NCI-H2196 (cell line): ENCODE data around the gene TUBB2A.
"Not testable (repeated sequence)": the region's sequence is repeated elsewhere in the genome, so short reads cannot be mapped to it uniquely, and the experiment has no call there.

Experiments used
- DNase-seq: peaks from one replicate; lab custom pipeline; 2025; ENCODE audit not compliant: unreplicated experiment; lab: John Stamatoyannopoulos, UW

The TUBB2A gene

DNA sequence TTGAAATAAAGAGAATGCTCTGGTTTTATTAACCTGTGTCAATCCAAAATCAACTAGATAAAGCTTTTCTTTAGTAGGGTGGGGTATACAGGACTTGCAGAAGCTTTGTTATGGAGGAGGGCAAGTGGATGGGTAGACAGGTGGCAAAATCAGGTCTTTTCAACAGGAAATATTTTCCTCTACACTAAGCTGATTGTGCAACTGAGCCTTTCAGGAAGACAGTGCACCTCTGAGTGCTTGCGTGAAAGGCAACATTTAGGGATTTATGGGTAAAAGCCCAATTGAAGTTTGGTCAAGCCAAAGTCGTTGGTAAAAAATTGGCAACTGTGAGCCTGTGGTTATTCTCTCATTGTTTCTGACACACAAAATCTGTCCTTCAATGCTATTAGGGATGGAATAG, 23.8 kb upstream of the TUBB2A start:
- no peak for DNase-seq

GRCh38 chr6:3179945-3180344, 22.6 kb upstream of the TUBB2A start:
- not testable (repeated sequence) for DNase-seq

- not testable (repeated sequence) for DNase-seq
Measured at GRCh38 chr6:3178666-3179065, 21.3 kb upstream of the TUBB2A start.

GRCh38 chr6:3176562-3177355, 19.4 kb upstream of the TUBB2A start:
- peak; percentile 56 for DNase-seq

DNA sequence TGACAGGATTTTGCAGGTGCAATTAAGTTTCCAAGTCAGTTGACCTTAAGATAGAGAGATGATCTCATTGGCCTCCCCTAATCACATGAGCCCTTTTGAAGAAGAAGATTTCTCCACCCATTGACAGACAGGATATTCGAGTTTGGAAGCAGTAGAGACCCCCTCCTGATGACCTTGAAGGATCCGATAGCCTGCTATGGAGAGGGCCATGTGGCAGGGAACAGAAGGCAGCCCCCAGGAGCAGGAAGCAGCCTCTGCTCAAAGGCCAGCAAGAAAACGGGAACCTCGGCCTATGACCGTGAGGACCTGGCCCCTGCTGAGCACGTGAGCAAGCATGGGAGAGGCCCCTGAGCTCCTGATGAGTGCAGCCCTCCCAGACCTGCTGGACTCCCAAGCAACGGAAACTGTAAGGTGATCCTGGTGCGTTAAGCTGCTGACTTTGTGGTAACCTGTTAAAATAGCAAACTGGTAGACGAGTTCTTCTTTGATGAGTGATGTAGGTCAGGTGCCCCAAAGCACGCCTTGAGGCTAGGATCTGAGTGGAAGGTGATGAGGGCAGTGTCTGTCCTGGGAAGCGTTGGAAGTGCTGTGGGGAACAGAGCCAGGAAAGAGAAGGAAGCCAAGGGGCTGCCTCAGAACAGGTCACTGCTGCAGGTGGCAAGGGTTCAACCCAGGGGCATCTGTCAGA, 18.5 kb upstream of the TUBB2A start:
- DNase-seq: no peak

DNA sequence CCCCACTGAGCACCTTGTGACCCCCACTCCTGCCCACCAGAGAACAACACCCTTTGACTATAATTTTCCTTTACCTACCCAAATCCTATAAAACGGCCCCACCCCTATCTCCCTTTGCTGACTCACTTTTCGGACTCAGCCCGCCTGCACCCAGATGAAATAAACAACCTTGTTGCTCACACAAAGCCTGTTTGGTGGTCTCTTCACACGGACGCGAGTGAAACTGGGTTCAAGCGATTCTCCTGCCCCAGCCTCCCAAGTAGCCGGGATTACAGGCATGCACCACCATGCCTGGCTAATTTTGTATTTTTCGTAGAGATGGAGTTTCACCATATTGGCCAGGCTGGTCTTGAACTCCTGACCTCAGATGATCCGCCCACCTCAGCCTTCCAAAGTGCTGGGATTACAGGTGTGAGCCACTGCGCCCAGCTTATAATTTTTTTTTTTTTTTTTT, 16.3 kb upstream of the TUBB2A start:
- DNase-seq: not testable (repeated sequence)

DNA sequence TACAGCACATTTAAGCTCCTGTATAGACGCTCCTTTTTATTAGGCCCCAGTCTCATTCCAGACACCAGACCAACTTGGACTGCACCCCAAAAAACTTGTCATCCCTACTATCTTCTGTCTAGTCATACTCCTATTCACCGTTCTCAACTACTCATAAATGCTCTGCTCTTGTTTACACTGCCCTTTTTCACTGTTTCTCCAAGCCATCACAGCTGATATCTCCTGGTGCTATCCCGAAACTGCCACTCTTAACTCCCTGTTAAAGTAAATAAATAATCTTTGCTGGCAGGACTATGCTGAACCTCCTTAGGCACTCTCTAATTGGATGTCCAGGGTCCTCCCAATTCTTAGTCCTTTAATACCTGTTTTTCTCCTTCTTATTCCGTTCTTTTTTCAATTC, 15.4 kb upstream of the TUBB2A start:
- not testable (repeated sequence) for DNase-seq

GRCh38 chr6:3171313-3172175, 14.2 kb upstream of the TUBB2A start:
- not testable (repeated sequence) for DNase-seq

- not testable (repeated sequence) for DNase-seq
Measured at GRCh38 chr6:3170676-3171075, 13.3 kb upstream of the TUBB2A start.

- DNase-seq: not testable (repeated sequence)
Measured at GRCh38 chr6:3168046-3168445, 10.7 kb upstream of the TUBB2A start.

DNA sequence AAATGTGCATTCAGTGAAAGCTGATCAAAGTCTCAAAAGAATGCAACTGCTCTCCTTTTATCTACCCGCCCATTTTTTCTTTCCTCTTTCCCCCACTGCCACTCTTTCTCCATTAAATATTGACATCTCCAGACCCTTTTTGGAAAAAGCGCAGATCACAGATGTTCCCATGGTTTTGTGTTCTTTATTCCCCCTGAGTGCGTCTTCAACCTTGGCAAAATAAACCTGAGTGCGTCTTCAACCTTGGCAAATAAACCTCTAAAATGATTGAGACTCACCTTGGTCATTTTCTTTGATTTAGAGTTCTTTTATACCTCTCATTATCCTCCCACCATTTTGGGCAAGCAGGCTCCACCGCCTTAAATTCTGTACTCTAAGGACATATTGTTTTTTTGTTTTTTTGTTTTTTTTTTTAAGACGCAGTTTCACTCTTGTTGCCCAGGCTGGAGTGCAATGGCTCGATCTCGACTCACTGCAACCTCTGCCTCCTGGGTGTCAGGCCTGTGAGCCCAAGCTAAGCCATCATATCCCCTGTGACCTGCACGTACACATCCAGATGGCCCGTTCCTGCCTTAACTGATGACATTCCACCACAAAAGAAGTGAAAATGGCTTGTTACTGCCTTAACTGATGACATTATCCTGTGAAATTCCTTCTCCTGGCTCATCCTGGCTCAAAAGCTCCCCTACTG, 9.3 kb upstream of the TUBB2A start:
- DNase-seq: not testable (repeated sequence)

GRCh38 chr6:3165631-3166534, 8.5 kb upstream of the TUBB2A start:
- DNase-seq: no peak

- no peak for DNase-seq
Measured at GRCh38 chr6:3164388-3164787, 7.0 kb upstream of the TUBB2A start.

DNA sequence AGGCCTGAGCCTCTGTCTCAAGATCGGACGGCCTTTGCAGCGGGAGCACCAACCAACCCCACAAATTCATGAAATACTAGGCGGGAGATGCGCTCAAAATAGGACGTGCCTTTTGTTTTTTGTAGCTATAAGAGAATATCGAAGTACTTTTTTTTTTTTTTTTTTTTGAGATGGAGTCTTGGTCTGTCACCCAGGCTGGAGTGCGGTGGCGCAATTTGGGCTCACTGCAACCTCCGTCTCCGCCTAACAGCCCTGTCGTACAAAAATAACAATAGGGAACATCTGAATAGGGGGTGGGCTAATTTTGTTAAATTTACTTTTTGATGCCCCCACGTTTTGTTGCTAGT, 5.9 kb upstream of the TUBB2A start:
- no peak for DNase-seq

GRCh38 chr6:3162565-3163247, 5.4 kb upstream of the TUBB2A start:
- DNase-seq: peak; percentile 74

DNA sequence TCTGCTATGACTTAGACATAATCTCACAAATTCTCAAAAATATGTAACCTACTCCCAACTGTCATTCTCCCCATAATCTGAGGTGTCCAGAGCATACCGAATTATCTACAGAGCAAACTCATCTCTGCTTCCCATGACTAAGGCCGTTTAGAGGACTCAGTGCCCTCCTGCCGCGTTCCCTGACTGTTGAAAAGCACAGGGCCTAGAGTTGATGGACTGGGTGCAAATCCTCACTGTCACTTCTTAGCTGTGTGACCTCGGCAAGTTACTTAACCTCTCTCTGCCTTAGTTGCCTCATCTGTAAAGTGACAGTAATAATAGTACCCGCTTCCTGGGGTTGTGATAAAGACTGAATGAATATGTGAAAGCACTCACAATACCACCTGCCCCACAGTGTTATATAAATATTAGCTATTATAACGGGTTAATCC, 4.7 kb upstream of the TUBB2A start:
- no peak for DNase-seq

DNA sequence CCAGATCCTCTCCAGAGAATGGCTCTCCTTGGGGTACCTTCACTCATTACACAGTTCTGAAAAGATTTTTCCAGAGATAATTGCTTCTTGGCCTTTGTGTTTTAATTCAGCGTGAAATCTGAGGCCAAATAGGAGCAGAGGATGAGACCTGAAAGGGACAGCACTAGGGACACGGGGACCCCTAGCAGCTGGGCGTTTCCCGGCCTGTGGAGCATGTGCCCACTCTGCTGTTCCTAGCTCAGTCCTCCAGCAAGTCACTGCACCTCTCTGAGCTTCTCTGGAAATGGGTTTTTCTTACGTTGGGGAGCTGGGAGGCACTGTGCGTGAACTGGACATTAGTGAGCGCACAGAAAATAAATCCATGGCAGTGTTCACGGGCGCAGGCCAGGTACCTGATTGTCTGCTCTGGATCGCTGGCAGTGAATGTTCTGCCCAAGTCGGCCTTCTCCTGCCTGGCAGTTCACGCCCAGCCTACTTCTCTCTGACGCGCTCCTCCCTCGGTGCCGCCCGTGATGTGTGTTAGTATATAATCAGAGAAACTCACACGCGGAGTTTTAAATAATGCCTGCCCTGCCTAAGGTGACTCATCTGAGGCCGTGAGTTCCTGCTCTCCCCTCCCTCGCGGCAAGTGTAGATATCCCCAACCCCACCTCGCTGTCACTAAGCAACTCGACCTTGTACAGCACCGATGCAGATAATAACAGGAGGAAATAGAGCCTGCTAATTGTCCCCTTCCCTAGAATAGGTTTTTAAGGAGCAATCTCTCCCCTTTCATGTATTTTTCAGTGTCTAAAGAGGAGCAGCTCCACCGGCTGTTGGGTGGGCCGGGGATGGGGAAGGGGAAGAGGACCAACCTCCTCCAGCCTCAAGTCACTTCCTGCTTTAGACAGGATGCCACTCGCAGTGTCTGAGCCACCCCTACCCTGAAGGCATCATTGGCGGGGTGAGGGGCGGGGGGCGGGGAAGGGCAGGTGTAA, 2.7 kb upstream of the TUBB2A start:
- peak; percentile 64 for DNase-seq
